Left ventricle myocardium inferior (tissue), 1 donor: Measurements from ENCODE around the gene DSCAML1. TPM values are rescaled to one million over a fixed set of nuclear protein-coding genes. Genes with fewer than 3 reads are reported as not detected.

ENCODE experiments used
- DNase-seq: peaks from one replicate; pipeline ENCODE4 v3.0.0-alpha.2; 2020
- H3K27ac ChIP-seq: fragments of 200-600 bp; replicated peaks from 2 replicates; pipeline ENCODE4 v1.8.0; 2021
- H3K27me3 ChIP-seq: fragments of 200-600 bp; 2 replicates; pipeline ENCODE4 v1.8.0; 2021; ENCODE audit warnings: low read depth
- H3K36me3 ChIP-seq: fragments of 200-600 bp; 2 replicates; pipeline ENCODE4 v1.8.0; 2021
- H3K4me1 ChIP-seq: fragments of 200-600 bp; 2 replicates; pipeline ENCODE4 v1.8.0; 2021
- H3K4me3 ChIP-seq: fragments of 200-600 bp; 2 replicates; pipeline ENCODE4 v1.8.0; 2021; ENCODE audit warnings: mild to moderate bottlenecking, moderate library complexity
- H3K9me3 ChIP-seq: fragments of 200-600 bp; replicated peaks from 2 replicates; pipeline ENCODE4 v1.8.0; 2021
- intact Hi-C: fragments of 100-400 bp; cut with micrococcal nuclease; formaldehyde crosslinking; loops from one replicate; pipeline ENCODE4 v1.11.0; 2022
- total RNA-seq: library from RNA; stranded (reverse); fragmentation: NEBNext Ultra II Directional; extraction: Animal tissue kit (Norgen Biotek cat#: 25700); gene quantifications from one replicate; pipeline ENCODE4 v1.2.1, GENCODE V29; 2021
- TF ChIP-seq, protein P1 (sequence below): fragments of 200-600 bp; IDR thresholded peaks from 2 replicates; pipeline ENCODE4 v1.8.0; 2021; ENCODE audit warnings: antibody characterized with exemption, mild to moderate bottlenecking, borderline replicate concordance
- donor health status: DM: no; HTN: yes; CAD: no; lungs with severe emphysema.

DSCAML1 gene
- total RNA-seq, 1 donor from 2014 or later: 0.19 TPM

DNA sequence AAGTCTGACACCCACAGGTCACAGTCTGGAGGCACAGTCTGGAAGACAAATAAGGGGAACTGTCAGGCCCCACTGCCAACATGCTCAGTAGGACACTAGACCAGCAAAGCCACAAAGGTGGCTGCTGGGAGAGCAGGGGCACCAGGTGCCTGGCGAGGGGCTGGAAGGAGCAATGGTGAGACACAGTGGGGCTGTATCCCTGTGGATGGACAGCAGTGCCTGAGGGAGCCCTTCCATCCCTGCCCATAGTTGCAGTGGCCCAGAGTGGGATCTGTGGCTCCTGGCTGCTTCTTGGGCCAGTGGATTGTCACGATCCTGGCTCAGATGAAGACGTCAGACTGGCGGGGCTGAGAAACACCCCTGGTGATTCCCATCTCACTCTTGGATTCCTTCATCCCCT, 154.6 kb downstream of the DSCAML1 start:
- no peak for DNase-seq
- H3K27me3 ChIP-seq: no peaks in the 10 kb centered on the region
- H3K9me3 ChIP-seq: no peaks in the 10 kb centered on the region
- H3K4me1 ChIP-seq: peaks cover 11% of the 10 kb centered on the region
- intact Hi-C loops: no loop called here
- H3K36me3 ChIP-seq: no peaks in the 10 kb centered on the region
- H3K4me3 ChIP-seq: no peak overlapping the region
- TF ChIP-seq, protein P1, sequence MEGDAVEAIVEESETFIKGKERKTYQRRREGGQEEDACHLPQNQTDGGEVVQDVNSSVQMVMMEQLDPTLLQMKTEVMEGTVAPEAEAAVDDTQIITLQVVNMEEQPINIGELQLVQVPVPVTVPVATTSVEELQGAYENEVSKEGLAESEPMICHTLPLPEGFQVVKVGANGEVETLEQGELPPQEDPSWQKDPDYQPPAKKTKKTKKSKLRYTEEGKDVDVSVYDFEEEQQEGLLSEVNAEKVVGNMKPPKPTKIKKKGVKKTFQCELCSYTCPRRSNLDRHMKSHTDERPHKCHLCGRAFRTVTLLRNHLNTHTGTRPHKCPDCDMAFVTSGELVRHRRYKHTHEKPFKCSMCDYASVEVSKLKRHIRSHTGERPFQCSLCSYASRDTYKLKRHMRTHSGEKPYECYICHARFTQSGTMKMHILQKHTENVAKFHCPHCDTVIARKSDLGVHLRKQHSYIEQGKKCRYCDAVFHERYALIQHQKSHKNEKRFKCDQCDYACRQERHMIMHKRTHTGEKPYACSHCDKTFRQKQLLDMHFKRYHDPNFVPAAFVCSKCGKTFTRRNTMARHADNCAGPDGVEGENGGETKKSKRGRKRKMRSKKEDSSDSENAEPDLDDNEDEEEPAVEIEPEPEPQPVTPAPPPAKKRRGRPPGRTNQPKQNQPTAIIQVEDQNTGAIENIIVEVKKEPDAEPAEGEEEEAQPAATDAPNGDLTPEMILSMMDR: no peak
- H3K27ac ChIP-seq: no peak overlapping the region

DNA sequence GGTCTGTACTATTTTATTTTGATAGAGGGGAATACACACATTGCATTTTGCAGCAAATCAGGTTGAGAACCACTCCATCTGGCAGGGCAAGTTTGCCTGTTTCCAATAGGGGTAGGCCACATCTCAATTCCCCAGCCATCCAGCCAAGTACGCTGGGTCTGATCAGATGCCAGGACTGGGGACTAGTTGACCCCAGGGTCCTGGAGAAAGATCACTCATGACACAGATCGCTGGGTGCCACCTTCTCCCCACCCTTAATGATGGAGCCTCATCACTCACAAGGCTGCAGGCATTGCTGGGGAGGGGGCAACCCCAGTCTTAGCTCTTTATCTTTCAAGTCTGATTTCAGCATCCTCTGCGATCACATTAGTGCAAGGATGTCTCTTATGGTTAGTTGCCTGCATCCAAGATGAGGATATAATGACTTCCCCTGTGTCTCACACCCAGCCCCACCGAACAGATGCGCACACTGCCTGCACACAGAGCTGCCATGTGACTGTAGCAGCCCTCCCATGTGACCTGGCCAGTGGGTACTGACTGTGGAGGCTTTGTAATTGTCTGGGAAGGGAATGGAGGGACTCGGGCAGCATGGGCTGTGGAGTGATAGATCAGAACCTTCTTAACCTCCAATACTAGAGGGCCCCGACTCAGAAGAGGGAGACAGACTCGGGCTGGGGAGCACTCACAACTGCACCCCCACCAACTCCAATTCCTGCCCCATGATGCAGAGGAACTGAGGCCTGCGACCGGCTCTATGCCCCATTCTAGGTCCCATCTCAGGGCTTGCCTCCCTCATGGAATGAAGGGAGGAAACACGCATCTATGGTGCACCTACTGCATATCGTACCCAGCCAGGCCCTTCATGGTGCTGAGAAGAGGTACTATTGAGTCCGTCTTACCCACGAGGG, 155.8 kb downstream of the DSCAML1 start:
- Histone ChIP-seq H3K9me3 (no peaks in the 10 kb centered on the region), H3K4me3 (no peak overlapping the region), H3K27ac (no peak overlapping the region), H3K4me1 (peaks cover 11% of the 10 kb centered on the region), H3K27me3 (no peaks in the 10 kb centered on the region), H3K36me3 (no peaks in the 10 kb centered on the region)
- no peak for DNase-seq
- TF ChIP-seq, protein P1: no peak
- intact Hi-C loops: no loop called here

DNA sequence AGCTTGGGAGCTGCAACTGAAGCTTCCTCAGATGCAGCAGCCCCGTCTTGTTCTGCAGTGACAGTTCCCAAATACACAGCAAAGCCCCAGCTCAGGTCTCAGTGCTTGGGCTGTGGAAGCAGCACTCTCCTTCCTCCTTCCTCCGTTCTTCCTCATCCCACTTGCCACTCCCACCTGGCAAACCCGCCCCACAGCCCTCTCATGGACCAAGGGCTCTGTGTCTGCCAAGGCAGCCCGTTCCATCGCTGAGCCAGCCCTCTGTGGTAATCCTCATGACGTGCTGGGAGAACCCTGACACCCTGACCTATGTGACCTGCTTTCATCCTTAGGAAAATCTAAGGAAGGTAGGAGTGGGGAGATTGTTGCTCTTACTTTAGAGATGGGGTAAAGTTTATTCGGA, 157.0 kb downstream of the DSCAML1 start:
- no peak overlapping the region for H3K27ac ChIP-seq
- TF ChIP-seq, protein P1: no peak
- DNase-seq: no peak
- H3K4me1 ChIP-seq: peaks cover 11% of the 10 kb centered on the region
- no peak overlapping the region for H3K4me3 ChIP-seq
- H3K9me3 ChIP-seq: no peaks in the 10 kb centered on the region
- H3K36me3 ChIP-seq: no peaks in the 10 kb centered on the region
- no peaks in the 10 kb centered on the region for H3K27me3 ChIP-seq
- intact Hi-C loops: no loop called here

DNA sequence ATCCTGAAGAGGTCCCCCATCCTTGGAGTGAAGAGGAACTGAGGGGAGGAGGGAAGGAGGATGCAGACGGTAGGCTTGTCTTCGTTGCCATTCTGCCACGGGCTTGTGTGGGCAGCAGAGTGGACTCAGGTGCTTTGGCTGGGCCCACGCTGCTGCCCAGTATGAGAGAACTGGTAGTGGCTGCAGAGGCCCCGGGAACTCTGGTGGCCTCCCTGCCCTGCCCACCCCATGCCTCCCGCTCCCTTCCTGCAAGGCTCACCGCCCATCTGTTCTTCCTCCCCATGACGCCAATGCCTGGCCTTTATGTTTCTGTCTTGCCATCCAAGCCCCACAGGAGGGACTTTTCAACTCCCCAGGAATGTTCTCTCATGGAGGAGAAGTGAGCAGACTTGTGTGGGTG, 157.4 kb downstream of the DSCAML1 start:
- TF ChIP-seq, protein P1: no peak
- Histone ChIP-seq H3K27me3 (no peaks in the 10 kb centered on the region), H3K4me3 (no peak overlapping the region), H3K36me3 (no peaks in the 10 kb centered on the region), H3K27ac (no peak overlapping the region), H3K9me3 (no peaks in the 10 kb centered on the region), H3K4me1 (peaks cover 11% of the 10 kb centered on the region)
- DNase-seq: no peak
- intact Hi-C loops: no loop called here

DNA sequence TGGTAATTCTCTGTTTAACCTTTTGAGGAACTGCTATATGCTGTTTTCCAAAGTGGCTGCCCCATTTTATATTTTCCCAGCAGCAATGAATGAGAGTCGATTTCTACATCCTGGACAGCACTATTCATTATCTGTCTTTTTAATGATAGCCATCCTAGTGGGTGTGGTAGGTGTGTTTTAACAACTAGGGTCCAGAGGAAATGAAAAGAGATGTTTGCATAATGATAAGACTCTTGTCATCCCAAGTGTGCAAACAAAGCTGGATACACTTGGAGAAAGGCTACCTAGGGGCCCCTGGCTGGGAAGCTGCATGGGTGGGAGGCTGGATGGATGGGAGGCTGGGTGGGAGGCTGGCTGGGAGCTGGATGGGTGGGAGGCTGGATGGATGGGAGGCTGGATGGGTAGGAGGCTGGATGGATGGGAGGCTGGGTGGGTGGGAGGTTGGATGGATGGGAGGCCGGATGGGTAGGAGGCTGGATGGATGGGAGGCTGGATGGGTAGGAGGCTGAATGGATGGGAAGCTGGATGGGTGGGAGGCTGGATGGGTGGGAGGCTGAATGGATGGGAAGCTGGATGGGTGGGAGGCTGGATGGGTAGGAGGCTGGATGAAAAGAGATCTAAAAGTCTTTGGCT, 158.0 kb downstream of the DSCAML1 start:
- H3K9me3 ChIP-seq: no peaks in the 10 kb centered on the region
- intact Hi-C loops: no loop called here
- TF ChIP-seq, protein P1: no peak

More for the DNA sequence above, 158.0 kb downstream of the DSCAML1 start:
- Histone ChIP-seq H3K4me1 (peaks cover 13% of the 10 kb centered on the region), H3K27ac (no peak overlapping the region), H3K36me3 (no peaks in the 10 kb centered on the region), H3K27me3 (no peaks in the 10 kb centered on the region), H3K4me3 (no peak overlapping the region)
- no peak for DNase-seq
